Stimulated activated CD8-positive, alpha-beta memory T cell treated with anti-CD3 and anti-CD28 coated beads, Interleukin-7, amount 100 ng/mL, for 48 hours (primary cell): ENCODE data around the gene ZFR2.
"Not testable (repeated sequence)": the region's sequence is repeated elsewhere in the genome, so short reads cannot be mapped to it uniquely, and the experiment has no call there.

Source experiments
- DNase-seq, 2 donors: peaks; one replicate each; pipeline ENCODE4 v3.0.0-alpha.2; 2020; ENCODE audit warnings: low read depth in 1 of 2; ENCODE audit errors: extremely low read depth in 1 of 2

ZFR2 gene

DNA sequence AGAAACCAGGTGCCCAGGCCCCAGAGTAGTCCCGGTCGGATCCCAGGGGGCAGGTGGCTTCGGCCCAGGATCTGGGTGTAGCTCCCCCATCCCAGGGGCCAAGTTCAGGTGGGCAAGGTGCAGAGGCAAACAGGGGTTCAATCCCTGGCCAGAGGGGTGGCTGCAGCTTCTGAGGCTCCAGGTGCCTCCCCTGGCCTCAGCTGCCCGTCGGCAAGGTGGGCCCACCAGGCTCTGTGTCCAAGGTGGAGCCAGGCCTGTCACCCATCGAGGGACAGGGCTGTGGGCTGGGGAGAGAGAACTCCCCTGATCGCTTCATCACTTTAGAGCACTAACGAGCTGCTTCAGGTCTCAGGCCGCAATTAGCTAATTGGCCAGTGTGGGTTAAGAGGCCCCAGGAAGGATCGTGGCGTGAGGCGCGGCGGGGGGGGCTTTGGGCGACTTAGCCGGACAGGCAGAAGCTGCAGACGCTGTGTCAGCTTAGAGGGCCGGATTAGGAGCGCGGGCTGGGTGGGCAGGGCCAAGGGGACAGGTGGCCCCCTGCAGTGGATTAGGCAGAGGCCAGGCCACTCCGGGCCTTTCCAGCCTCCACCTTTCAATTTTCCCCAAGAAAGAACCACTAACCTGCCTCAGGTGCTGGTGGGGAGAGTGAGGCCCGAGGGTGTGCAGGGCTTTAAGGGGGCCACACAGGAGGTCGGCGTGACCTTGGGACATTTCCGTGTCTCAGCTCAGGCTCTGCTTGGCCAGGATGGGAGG, 94.0 kb downstream of the ZFR2 start:
- DNase-seq = no peak

DNA sequence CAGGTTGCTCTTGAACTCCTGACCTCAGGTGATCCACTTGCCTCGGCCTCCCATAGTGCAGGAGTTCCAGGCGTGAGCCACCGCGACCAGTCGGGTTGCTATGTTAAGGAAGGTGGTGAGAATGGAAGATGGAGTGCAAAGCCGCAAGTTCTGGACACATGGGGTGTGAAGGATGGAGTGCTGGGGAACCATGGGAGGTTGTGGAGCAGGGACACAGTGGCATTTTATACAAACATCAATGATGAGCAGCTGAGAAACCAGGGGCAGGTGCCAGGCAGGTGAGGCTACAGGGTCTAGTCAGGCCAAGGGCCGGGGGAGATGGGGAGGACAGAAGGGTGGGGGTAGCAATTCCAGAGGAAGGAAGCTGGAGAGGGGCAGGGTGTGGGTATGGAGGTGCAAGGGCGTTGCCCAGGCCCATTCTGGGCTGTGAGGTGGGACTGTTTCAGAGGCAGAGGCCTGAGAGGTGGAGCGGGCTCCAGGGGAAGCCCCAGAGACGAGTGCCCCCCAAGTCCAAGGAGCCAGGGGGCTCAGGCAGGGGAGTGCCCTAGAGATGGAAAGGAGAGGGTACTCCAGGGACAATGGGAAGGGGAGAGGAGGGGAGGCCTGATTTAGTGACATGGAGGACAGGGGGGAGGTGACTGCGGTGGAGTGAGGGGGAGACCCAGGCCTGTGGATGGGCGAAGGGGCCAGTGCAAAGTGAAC, 94.9 kb downstream of the ZFR2 start:
- DNase-seq = no peak

DNA sequence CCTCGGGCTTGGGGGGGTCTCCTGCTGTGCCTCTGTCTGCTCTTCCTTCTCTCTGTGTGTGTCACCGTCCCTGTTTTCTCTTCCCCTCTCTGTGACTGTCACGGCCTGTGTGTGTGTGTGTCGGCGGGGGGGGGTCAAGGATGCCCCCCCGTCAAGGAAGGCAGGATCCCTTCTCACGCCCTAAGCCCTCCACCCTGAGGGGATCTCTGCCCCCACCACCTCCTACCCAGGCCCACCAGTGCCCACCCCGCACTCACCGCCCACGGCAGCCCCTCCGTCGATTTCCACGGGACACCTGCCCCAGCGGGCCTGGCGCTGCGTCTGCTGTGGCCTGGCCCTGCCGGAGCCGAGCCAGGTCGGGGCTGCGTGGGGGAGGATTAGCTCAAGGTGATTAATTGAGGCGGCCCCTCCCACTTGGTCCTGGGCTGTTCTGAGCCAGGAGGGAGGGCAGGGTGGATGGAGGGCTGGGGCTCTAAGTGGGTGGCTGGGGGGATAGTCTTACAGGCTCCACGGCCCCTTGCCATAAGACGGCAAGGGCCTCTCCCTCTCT, 96.9 kb downstream of the ZFR2 start, which contains the start of gene RAX2:
Gene RAX2 (minus strand): TSS at position 323 of the 550 bp plus-strand sequence. CDS start 486 bp downstream, outside the sequence.
- DNase-seq = no peak

DNA sequence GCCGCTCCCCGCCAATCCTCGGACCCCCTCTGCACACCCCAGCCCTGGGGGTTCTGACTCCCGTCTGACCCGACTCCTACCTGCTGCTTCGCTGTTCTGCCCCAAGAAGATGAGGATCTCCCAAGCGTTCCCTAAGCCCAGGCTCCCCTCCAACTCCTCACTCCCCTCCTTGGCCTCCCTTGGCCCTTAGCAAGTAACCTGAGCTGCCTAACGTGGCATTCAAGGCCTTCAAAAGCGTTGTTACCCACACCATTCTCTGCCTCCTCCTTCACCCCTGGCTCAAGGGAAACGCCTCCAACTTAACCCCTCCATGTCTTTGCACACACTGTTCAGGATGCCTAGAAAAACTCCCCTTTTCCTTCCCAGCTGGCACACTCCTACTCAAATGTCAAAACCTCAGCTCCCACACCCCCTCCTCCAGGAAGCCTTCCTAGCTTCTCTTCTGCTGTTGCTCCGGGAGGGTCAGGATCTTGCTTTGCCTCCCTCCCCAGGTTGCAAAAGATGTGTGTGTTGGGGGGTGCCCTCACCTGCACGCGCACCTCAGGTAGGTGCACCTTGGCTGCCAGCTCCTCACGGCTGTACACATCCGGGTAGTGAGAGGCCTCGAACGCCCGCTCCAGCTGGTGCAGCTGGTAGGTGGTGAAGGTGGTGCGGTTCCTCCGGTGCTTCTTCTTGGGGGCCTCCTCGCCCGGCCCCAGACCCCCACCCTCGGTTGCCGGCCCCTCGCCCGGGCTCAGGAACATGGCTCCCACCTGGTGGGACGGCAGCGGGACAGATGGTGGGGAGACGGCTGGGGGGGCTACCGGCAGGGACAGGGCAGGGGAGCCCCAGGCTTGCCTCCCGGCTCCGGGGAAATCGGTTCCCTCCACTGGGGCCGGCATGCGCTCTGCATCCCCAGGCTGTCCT, 97.6 kb downstream of the ZFR2 start:
- no peak for DNase-seq

DNA sequence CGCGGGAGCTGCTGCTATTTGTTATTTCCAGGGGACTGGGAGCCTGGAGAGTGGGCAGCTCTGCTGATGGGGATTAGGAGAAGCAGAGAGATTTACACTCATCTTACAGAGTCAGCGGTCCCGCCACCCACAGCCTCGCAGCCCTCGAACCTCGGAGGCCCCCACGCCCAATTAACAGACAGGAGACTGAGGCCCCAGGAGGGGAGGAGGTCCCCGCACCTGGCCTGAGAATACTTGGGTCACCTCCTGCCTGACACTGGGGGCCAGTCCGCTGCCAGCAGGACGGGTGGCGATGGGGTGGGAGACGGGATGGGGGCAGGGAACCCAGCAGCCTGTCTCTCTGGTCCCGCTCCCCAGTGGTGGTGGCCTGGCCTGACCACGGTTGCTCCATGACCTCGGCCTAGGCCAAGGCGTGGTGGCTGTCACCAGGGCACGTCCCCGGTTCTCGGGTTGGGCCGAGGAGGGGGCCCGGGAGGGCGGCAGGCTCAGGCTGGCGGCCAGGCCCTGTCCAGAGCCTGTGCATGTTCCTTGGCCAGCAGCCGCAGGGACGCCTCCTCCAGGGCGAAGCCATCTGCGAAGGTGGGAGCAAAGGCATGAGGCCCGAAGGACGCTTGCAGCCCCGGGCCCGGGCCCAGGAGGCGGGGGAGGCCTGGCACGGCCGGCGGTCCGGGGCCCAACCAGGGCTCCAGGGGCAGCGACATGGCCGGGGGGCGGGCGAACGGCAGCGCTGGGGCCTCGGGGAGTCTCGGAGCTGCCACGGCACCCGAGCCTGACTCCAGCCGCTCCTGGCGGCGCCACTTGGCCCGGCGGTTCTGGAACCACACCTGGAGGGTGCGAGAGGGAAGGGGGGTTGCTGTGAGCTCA, 98.5 kb downstream of the ZFR2 start:
- DNase-seq = no peak

DNA sequence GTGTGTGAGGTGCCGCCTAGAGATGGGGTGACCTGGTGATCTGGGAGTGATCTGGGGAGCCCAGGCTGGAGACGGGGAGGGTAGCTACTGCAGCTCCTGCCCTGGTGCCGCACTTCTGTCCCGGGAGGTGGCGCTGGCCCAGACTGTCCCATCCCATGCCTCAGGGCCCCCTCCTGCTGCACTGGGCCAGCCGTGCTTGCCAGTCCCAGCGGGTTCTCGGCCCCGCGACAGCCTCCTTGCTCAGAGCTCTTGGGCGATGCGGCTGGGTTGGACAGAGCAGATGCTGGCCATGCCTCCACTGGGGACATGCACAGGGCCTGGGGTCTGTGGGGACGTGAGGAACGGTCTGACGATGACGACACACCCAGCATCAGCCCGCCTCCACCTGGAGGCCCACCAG, 99.3 kb downstream of the ZFR2 start:
- no peak for DNase-seq

DNA sequence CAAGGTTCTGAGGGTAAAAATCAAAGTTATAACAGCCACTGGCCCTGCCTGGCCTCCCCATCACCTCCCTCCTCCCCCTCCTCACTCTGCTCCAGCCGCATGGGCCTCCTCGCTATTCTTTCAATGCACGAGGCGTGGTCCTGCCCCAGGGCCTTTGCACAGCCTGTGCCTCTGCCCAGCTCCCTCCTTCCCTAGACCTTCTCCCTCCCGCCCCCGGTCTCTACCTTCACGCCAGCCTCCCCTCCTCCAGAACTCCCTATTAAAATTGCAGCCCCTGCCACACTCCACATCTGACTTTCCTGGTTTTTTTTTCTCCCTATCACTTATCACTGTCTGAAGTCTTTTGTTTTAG, 100.1 kb downstream of the ZFR2 start:
- no peak for DNase-seq

DNA sequence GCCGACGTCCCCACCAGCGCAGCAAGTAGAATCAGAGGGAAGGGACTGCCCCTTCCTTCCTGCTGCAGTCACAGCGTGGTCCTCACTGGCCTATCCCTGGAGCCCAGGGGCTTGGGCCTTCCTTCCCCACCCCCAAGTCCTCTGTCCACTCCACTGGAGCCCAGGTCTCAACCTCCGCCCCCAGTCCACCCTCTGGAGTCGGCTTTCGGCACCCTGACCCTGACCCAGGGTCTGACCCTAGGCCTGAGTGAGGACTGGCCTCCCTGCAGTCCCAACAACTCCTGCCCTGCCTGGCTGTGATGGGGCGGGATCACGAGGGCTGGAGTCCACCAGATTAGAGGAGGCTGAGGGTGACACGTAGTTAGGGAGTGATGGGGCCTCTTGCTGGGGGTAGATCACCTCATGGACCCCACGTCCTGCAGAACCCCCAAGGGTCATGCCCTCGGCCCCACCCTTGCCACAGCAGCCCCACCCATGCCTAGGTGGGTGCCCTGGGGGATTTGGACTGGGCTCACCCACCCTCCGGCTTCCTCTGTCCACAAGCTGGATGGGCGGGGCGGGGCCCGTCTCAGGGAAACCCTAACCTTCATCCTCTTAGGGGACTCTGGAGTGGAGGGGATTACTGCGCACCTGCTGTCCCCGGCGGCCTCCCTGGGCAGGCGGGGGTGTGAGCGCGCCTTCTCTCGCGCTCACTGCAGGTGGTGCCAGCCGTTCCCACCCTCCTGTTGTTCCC, 100.7 kb downstream of the ZFR2 start:
- no peak for DNase-seq

DNA sequence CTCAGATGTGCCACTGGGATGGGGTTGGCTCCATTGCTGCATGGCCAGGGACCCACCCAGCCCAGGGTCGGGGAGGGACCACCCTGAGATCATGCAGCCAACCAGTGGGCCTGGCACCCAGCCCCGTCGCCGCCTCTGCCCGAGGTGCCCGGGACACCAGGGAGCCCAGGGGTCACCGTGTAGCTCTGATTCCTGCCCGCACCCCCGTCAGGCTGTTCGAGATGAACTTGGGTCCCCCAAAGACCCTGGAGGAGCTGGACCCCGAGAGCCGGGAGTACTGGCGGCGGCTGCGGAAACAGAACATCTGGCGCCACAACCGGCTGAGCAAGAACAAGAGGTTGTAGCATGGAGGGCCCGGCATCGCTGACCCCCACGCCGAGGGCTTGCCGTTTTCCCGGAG, 101.8 kb downstream of the ZFR2 start:
- no peak for DNase-seq

DNA sequence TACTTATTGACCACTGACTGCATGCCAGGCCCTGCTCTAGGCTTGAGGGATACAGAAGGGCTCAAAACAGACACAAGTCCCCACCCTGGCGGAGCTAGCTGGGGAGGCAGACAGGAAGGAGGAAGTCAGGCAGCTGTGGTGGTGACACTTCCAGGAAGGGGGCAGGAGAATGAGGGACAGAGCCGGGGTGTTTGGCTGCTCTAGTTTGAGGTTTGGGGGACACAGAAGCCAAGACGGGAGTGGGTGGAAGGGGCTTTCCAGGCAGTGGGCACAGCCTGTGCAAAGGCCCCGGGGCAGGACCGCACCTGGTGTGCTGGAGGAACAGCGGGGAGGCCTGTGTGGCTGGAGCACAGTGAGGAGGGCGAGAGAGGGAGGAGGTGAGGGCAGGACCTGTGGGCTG, 102.3 kb downstream of the ZFR2 start:
- no peak for DNase-seq

DNA sequence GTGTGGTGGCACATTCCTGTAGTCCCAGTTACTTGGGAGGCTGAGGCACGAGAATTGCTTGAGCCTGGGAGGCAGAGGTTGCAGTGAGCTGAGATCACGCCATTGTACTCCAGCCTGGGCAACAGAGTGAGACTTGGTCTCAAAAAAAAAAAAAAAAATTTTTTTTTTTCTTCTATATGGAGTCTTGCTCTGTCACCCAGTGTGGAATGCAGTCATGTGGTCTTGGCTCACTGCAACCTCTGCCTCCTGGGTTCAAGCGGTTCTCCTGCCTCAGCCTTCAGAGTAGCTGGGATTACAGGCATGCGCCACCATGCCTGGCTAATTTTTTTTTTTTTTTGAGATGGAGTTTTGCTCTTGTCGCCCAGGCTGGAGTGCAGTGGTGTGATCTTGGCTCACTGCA, 103.1 kb downstream of the ZFR2 start:
- not testable (repeated sequence) for DNase-seq

DNA sequence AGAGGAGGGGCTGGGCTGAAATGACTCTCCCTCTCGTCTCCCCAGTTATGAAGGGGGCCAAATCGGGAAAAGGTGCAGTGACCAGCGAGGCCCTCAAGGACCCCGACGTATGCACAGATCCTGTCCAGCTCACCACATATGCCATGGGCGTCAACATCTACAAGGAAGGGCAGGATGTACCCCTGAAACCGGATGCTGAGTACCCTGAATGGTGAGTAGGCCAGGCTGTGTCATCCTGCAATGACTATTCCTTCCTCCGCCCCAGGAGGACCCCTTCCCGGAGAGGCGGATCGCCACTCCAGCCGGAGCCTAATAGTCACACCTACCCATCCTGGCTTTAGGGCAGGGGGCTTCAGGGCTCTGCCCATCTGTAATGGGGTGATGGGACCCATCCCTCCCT, 103.7 kb downstream of the ZFR2 start:
- no peak for DNase-seq

DNA sequence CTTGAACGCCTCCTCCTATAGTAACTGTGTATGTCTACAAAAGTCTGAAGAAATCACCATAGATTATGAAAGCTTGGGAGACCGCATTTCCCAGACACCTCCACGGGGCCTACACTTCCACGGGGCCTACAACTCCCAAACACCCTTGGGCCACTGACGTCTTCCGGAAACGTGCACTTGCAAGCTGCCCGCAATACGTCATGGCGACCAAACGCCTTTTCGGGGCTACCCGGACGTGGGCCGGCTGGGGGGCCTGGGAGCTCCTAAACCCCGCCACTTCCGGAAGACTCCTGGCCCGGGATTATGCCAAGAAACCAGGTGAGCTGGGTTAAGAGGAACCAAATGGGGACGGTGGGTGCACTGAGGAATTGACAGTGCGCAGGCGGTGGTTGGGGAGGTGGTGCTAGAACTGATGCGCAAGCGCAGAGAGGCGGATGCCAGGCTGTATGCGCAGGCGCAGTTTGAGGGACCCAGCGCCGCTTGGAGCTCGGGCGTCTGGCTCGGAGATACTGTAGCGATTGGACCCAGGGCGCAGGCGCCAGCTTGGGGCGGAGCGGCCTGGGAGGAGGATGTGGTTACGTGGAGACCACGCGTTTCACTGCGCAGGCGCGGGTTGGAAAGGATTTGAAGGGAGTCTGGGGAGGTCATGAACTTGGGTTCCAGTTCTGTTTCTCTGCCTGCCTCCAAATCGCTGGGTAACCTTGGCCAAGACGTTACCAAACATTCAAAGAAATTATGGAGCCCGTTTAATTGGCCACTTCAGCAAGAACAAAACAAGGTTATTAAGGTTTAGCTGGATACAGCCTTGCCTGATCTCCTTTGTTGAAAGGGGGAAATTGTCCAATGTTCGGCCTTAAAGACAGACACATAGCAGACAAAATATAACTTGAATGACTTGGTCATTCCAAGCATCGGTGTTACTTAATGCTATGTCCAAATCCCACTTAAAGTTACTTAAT, 106.1 kb downstream of the ZFR2 start, which contains the start of gene MRPL54:
Gene MRPL54 (plus strand): TSS at position 182 of the 959 bp plus-strand sequence. CDS start 19 bp downstream, at position 201.
- peak; percentile 99 for DNase-seq

DNA sequence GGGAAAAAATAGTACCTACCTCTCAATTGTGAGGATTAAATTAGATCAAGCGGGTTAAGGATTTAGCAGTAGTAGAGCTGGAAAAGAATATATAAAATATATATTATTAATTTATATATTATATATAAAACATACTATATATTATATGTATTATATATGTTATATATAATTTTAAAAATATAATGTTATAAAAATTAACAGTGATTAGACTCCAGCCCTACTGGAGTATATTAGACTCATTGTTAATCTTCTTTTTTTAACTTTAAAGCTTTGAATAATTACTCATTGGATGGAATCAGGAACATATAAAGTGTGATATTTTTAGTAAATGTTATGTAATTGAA, 106.7 kb downstream of the ZFR2 start:
- DNase-seq = no peak

DNA sequence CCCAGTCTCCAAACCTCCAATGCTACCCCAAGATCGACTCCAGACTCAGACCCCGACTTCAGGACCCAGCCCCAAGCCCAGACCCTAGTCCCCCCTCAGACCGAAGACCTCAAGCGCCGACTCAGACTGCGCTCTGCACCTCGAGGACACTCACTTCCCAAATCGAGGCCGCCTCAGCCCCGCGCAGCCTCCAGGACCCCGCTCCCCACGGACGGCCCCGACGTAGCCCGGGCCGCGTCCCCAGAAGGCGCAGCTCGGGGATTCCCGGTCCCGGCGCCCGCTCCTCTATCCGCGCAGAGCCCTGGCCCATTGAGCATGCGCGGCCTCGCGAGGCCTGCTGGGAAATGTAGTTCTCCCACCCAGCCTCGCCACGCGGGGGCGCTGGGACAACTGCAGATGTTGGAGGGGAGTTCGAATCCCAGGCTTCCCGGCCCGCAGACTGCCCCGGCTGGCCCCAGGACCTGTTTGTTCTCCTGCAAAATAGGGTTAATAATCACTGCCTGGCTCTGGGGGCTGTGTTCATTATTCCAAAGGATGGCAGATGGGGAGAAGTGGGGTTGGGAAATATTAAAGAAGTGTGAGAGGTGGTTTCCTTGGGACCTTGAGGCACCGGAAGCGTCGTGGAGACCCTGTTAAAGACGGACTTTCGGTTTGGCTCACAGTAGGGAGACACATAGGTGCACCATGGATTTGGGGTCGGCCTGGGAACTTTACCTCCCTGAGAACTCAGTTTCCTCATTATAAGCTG, 107.3 kb downstream of the ZFR2 start, which contains the start of gene APBA3:
Gene APBA3 (minus strand): TSS at position 311 of the 748 bp plus-strand sequence. CDS start 1,428 bp downstream, outside the sequence.
- DNase-seq = peak; percentile 86 to 92

DNA sequence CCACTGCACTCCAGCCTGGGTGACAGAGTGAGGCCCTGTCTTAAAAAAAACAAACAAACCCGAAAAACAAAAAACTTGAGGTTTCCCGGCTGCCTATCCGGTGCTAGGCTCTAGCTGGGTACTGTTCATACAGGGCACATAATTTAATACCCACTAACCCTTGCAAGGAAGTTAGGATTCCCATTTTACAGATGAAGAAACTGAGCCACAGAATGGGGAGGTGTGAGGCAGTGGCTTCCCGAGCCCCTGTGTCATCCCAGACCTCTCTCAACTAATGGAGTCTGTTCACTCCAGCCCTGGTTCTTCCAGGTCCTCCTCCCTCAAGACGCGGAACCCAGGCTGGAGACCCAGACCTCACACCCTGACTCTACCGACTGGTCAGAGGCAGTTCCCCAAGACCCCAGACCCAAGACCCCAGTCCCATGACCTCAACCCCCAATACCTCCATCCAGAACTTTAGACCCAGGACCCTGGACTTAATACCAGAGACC, 107.9 kb downstream of the ZFR2 start:
- DNase-seq = no peak

DNA sequence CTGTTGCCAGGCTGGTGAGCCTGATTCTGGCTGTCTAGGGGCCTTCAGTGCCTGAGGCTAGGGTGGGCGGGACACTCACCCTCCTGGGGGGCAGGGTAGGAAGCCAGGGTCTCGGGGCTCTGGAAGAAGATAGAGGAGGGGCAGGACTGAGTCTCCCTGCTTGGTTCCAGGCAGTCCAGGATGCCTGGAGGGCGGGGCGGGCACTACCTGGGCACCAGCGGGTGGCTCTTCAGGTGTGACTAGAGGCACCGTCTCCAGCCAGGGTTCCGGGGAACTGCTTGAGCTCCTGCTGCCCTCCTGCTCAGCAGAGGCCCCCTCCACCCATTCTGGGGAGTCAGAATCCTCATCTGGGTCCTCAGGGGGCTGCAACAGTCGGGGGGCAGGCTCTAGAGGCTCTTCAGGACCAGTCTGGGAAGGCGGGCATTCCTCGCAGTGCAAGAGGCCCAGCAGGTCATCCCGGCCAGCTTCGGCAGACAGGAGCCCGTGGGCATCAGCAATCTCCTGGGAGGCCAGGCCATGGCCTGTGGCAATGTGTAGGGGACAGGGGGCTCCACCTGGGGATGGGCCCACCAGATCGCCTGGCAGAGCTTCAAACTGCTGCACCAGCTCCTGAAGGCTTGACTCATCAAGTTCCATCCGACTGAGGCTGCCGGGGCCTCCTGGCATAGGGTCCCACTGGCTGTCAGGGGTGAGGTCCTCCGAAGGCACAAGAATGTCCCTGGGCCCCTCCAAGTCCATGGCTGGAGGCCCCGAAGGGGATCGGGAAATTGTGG, 109.2 kb downstream of the ZFR2 start:
- no peak for DNase-seq
